ENCODE measurements around the gene RABGAP1L.
"Not testable (repeated sequence)": the region's sequence is repeated elsewhere in the genome, so short reads cannot be mapped to it uniquely, and the experiment has no call there.

The RABGAP1L gene

GRCh38 chr1:174314433-174314832, 155.1 kb downstream of the RABGAP1L start:
- no peak for DNase-seq

GRCh38 chr1:174315239-174315638, 155.9 kb downstream of the RABGAP1L start:
- no peak for DNase-seq

GRCh38 chr1:174320897-174321296, 161.6 kb downstream of the RABGAP1L start:
- DNase-seq, result not testable (repeated sequence)

- DNase-seq, result no peak
Observed at GRCh38 chr1:174322202-174322862, 163.0 kb downstream of the RABGAP1L start.

GRCh38 chr1:174324493-174324892, 165.2 kb downstream of the RABGAP1L start:
- DNase-seq, result no peak

GRCh38 chr1:174324939-174325338, 165.6 kb downstream of the RABGAP1L start:
- no peak for DNase-seq

GRCh38 chr1:174326278-174326677, 167.0 kb downstream of the RABGAP1L start:
- DNase-seq, result no peak

GRCh38 chr1:174333437-174333836, 174.1 kb downstream of the RABGAP1L start:
- DNase-seq, result no peak

- no peak for DNase-seq
Observed at GRCh38 chr1:174337000-174337681, 177.8 kb downstream of the RABGAP1L start.

GRCh38 chr1:174340404-174340803, 181.1 kb downstream of the RABGAP1L start:
- not testable (repeated sequence) for DNase-seq

GRCh38 chr1:174344162-174344561, 184.8 kb downstream of the RABGAP1L start:
- DNase-seq, result no peak

- no peak for DNase-seq
Observed at GRCh38 chr1:174352117-174352516, 192.8 kb downstream of the RABGAP1L start.

GRCh38 chr1:174352883-174353608, 193.7 kb downstream of the RABGAP1L start:
- DNase-seq, result no peak

- no peak for DNase-seq
Observed at GRCh38 chr1:174358344-174358743, 199.0 kb downstream of the RABGAP1L start.

- DNase-seq, result peak; percentile 10
Observed at GRCh38 chr1:174358786-174359453, 199.6 kb downstream of the RABGAP1L start.

GRCh38 chr1:174359454-174359805, 200.1 kb downstream of the RABGAP1L start:
- no peak for DNase-seq

- no peak for DNase-seq
Observed at GRCh38 chr1:174364996-174365736, 205.8 kb downstream of the RABGAP1L start.

- no peak for DNase-seq
Observed at GRCh38 chr1:174366946-174367345, 207.6 kb downstream of the RABGAP1L start.

GRCh38 chr1:174367892-174368291, 208.6 kb downstream of the RABGAP1L start:
- DNase-seq, result no peak

- no peak for DNase-seq
Observed at GRCh38 chr1:174376030-174376429, 216.7 kb downstream of the RABGAP1L start.

GRCh38 chr1:174391716-174392115, 232.4 kb downstream of the RABGAP1L start:
- no peak for DNase-seq

- no peak for DNase-seq
Observed at GRCh38 chr1:174393885-174394284, 234.6 kb downstream of the RABGAP1L start.

GRCh38 chr1:174397261-174397660, 237.9 kb downstream of the RABGAP1L start:
- DNase-seq, result no peak
